Urothelium cell line (cell line): ENCODE results near the gene PDGFA.

Experiments
- DNase-seq: peaks from one replicate; pipeline ENCODE4 v3.0.0; 2011; ENCODE audit warnings: low spot score, mixed read lengths
- FAIRE-seq: peaks from 2 replicates; lab custom pipeline; 2011; peaks lifted over from hg19 to GRCh38; lab: Jason Lieb, UNC

The PDGFA gene

GRCh38 chr7:451255-452225 is 68.1 kb downstream of the PDGFA start:
- FAIRE-seq, result peak; percentile 62

GRCh38 chr7:450741-451140 is 68.9 kb downstream of the PDGFA start:
- no peak for FAIRE-seq
- no peak for DNase-seq

More at GRCh38 chr7:451255-452225, 68.1 kb downstream of the PDGFA start:
- no peak for DNase-seq

GRCh38 chr7:450036-450435 is 69.6 kb downstream of the PDGFA start:
- no peak for DNase-seq
- no peak for FAIRE-seq

- DNase-seq, result no peak
These were observed 70.2 kb downstream of the PDGFA start for GRCh38 chr7:449324-450019.

GRCh38 chr7:447523-447922 is 72.1 kb downstream of the PDGFA start:
- DNase-seq, result no peak
- no peak for FAIRE-seq

More at GRCh38 chr7:449324-450019, 70.2 kb downstream of the PDGFA start:
- FAIRE-seq, result no peak
